Lung microvascular endothelial cell (primary cell): ENCODE data around the gene FGGY. TPM values are rescaled to one million over a fixed set of nuclear protein-coding genes. Genes with fewer than 3 reads are reported as not detected.
"Not testable (repeated sequence)": the region's sequence is repeated elsewhere in the genome, so short reads cannot be mapped to it uniquely, and the experiment has no call there.

Experiments used
- DNase-seq, 2 donors: peaks; one replicate each; pipeline versions ENCODE4 v3.0.0 to v3.0.0-alpha.2; 2010; ENCODE audit warnings: low read depth in 2 of 2
- total RNA-seq: library from RNA; depleted of rRNA; stranded (reverse); fragments of >200 nt; gene quantifications from 2 replicates; pipeline ENCODE4 v1.2.1, GENCODE V29; 2014

The FGGY gene
- total RNA-seq, 1 donor from 2014 or later: 11.1 TPM

- DNase-seq: no peak
Observed at GRCh38 chr1:59478822-59479221, 181.9 kb downstream of the FGGY start.

GRCh38 chr1:59480188-59480888 lies 183.4 kb downstream of the FGGY start:
- no peak for DNase-seq

GRCh38 chr1:59481881-59482505 lies 185.1 kb downstream of the FGGY start:
- peak in 1 of 2 donors; percentile 12 for DNase-seq

- DNase-seq: peak in 1 of 2 donors; percentile 58
Observed at GRCh38 chr1:59482986-59483385, 186.1 kb downstream of the FGGY start.

GRCh38 chr1:59484096-59484495 lies 187.2 kb downstream of the FGGY start:
- peak; percentile 80 to 90 for DNase-seq

GRCh38 chr1:59485171-59485570 lies 188.3 kb downstream of the FGGY start:
- no peak for DNase-seq

GRCh38 chr1:59485949-59486348 lies 189.1 kb downstream of the FGGY start:
- DNase-seq: peak in 1 of 2 donors; percentile 67

- DNase-seq: no peak
Observed at GRCh38 chr1:59486615-59487014, 189.7 kb downstream of the FGGY start.

- DNase-seq: no peak
Observed at GRCh38 chr1:59487335-59488031, 190.6 kb downstream of the FGGY start.

GRCh38 chr1:59492500-59492899 lies 195.6 kb downstream of the FGGY start:
- no peak for DNase-seq

GRCh38 chr1:59494145-59494833 lies 197.4 kb downstream of the FGGY start:
- no peak for DNase-seq

- DNase-seq: not testable (repeated sequence)
Observed at GRCh38 chr1:59496156-59496555, 199.3 kb downstream of the FGGY start.

- peak in 1 of 2 donors; percentile 52 for DNase-seq
Observed at GRCh38 chr1:59497616-59498015, 200.7 kb downstream of the FGGY start.

GRCh38 chr1:59498640-59499039 lies 201.7 kb downstream of the FGGY start:
- peak; percentile 45 to 58 for DNase-seq

GRCh38 chr1:59499273-59499942 lies 202.5 kb downstream of the FGGY start:
- peak; percentile 56 to 71 for DNase-seq

GRCh38 chr1:59499943-59500569 lies 203.2 kb downstream of the FGGY start:
- DNase-seq: peak in 1 of 2 donors; percentile 12

- DNase-seq: no peak
Observed at GRCh38 chr1:59500950-59501742, 204.3 kb downstream of the FGGY start.

GRCh38 chr1:59502009-59502691 lies 205.3 kb downstream of the FGGY start:
- peak in 1 of 2 donors; percentile 8 for DNase-seq

- DNase-seq: no peak
Observed at GRCh38 chr1:59504276-59504675, 207.4 kb downstream of the FGGY start.
